Measurements from ENCODE around the gene KISS1R. TPM values are rescaled to one million over a fixed set of nuclear protein-coding genes. Genes with fewer than 3 reads are reported as not detected.
"Not testable (repeated sequence)": the region's sequence is repeated elsewhere in the genome, so short reads cannot be mapped to it uniquely, and the experiment has no call there.

The KISS1R gene
- total and polyA plus RNA-seq, 9 donors: not detected

GRCh38 chr19:873084-873483, 44.0 kb upstream of the KISS1R start:
- DNase-seq: no peak

GRCh38 chr19:873561-874041, 43.5 kb upstream of the KISS1R start:
- WGBS (ENCODE audit: insufficient coverage): 82% methylated on average over 20 of the region's 22 CpGs
- Histone ChIP-seq H3K27ac (ENCODE audit: low read length) (no peak overlapping the region), H3K36me3 (ENCODE audit: control insufficient read depth, insufficient read depth, low read length) (peaks cover 69% of the 10 kb centered on the region), H3K4me1 (ENCODE audit: control insufficient read depth, insufficient read depth, low read length) (peaks cover 20% of the 10 kb centered on the region), H3K9me3 (replicated peaks; ENCODE audit: control insufficient read depth, low read depth, low read length) (no peaks in the 10 kb centered on the region), H3K4me3 (ENCODE audit: low read length) (no peak overlapping the region), H3K27me3 (ENCODE audit: control insufficient read depth, insufficient read depth, low read length) (no peaks in the 10 kb centered on the region)
- DNase-seq: peak; percentile 51

More at GRCh38 chr19:873084-873483, 44.0 kb upstream of the KISS1R start:
- Histone ChIP-seq H3K9me3 (replicated peaks; ENCODE audit: control insufficient read depth, low read depth, low read length) (no peaks in the 10 kb centered on the region), H3K27ac (ENCODE audit: low read length) (no peak overlapping the region), H3K4me3 (ENCODE audit: low read length) (no peak overlapping the region), H3K4me1 (ENCODE audit: control insufficient read depth, insufficient read depth, low read length) (peaks cover 20% of the 10 kb centered on the region), H3K27me3 (ENCODE audit: control insufficient read depth, insufficient read depth, low read length) (no peaks in the 10 kb centered on the region), H3K36me3 (ENCODE audit: control insufficient read depth, insufficient read depth, low read length) (peaks cover 74% of the 10 kb centered on the region)
- 83% methylated on average over 3 of the region's 13 CpGs for WGBS (ENCODE audit: insufficient coverage)

GRCh38 chr19:875265-875879, 41.8 kb upstream of the KISS1R start:
- Histone ChIP-seq H3K9me3 (replicated peaks; ENCODE audit: control insufficient read depth, low read depth, low read length) (no peaks in the 10 kb centered on the region), H3K4me1 (ENCODE audit: control insufficient read depth, insufficient read depth, low read length) (peaks cover 14% of the 10 kb centered on the region)
- WGBS (ENCODE audit: insufficient coverage): 88% methylated on average over 22 of the region's 28 CpGs

GRCh38 chr19:876089-876488, 41.0 kb upstream of the KISS1R start:
- no peaks in the 10 kb centered on the region for H3K27me3 ChIP-seq (ENCODE audit: control insufficient read depth, insufficient read depth, low read length)
- H3K4me3 ChIP-seq (ENCODE audit: low read length): no peak overlapping the region
- peaks cover 8% of the 10 kb centered on the region for H3K4me1 ChIP-seq (ENCODE audit: control insufficient read depth, insufficient read depth, low read length)
- WGBS (ENCODE audit: insufficient coverage): 68% methylated on average over 13 of the region's 18 CpGs
- peaks cover 62% of the 10 kb centered on the region for H3K36me3 ChIP-seq (ENCODE audit: control insufficient read depth, insufficient read depth, low read length)
- no peak overlapping the region for H3K27ac ChIP-seq (ENCODE audit: low read length)
- DNase-seq: no peak
- H3K9me3 ChIP-seq (replicated peaks; ENCODE audit: control insufficient read depth, low read depth, low read length): no peaks in the 10 kb centered on the region

More at GRCh38 chr19:875265-875879, 41.8 kb upstream of the KISS1R start:
- Histone ChIP-seq H3K27ac (ENCODE audit: low read length) (no peak overlapping the region), H3K4me3 (ENCODE audit: low read length) (no peak overlapping the region), H3K36me3 (ENCODE audit: control insufficient read depth, insufficient read depth, low read length) (peaks cover 64% of the 10 kb centered on the region), H3K27me3 (ENCODE audit: control insufficient read depth, insufficient read depth, low read length) (no peaks in the 10 kb centered on the region)
- no peak for DNase-seq

- no peak for DNase-seq
- Histone ChIP-seq H3K36me3 (ENCODE audit: control insufficient read depth, insufficient read depth, low read length) (peaks cover 66% of the 10 kb centered on the region), H3K4me1 (ENCODE audit: control insufficient read depth, insufficient read depth, low read length) (peaks cover 4% of the 10 kb centered on the region), H3K27ac (ENCODE audit: low read length) (no peak overlapping the region), H3K4me3 (ENCODE audit: low read length) (no peak overlapping the region), H3K27me3 (ENCODE audit: control insufficient read depth, insufficient read depth, low read length) (no peaks in the 10 kb centered on the region), H3K9me3 (replicated peaks; ENCODE audit: control insufficient read depth, low read depth, low read length) (no peaks in the 10 kb centered on the region)
- WGBS (ENCODE audit: insufficient coverage): 88% methylated on average over 28 of the region's 29 CpGs
Observed at GRCh38 chr19:876780-877314, 40.3 kb upstream of the KISS1R start.

GRCh38 chr19:877992-878660, 39.0 kb upstream of the KISS1R start:
- not testable (repeated sequence) for H3K27ac ChIP-seq (ENCODE audit: low read length); H3K4me3 ChIP-seq (ENCODE audit: low read length); DNase-seq; H3K9me3 ChIP-seq (replicated peaks; ENCODE audit: control insufficient read depth, low read depth, low read length); H3K4me1 ChIP-seq (ENCODE audit: control insufficient read depth, insufficient read depth, low read length); H3K27me3 ChIP-seq (ENCODE audit: control insufficient read depth, insufficient read depth, low read length)
- H3K36me3 ChIP-seq (ENCODE audit: control insufficient read depth, insufficient read depth, low read length): peaks cover 73% of the 10 kb centered on the region
- WGBS (ENCODE audit: insufficient coverage): 81% methylated on average over 14 of the region's 23 CpGs

- H3K27ac ChIP-seq (ENCODE audit: low read length); H3K4me3 ChIP-seq (ENCODE audit: low read length); H3K9me3 ChIP-seq (replicated peaks; ENCODE audit: control insufficient read depth, low read depth, low read length); H3K27me3 ChIP-seq (ENCODE audit: control insufficient read depth, insufficient read depth, low read length); H3K4me1 ChIP-seq (ENCODE audit: control insufficient read depth, insufficient read depth, low read length); DNase-seq: not testable (repeated sequence)
- peaks cover 74% of the 10 kb centered on the region for H3K36me3 ChIP-seq (ENCODE audit: control insufficient read depth, insufficient read depth, low read length)
- 90% methylated on average over 17 of the region's 24 CpGs for WGBS (ENCODE audit: insufficient coverage)
Observed at GRCh38 chr19:878751-879561, 38.2 kb upstream of the KISS1R start.

GRCh38 chr19:879711-880438, 37.3 kb upstream of the KISS1R start:
- Histone ChIP-seq H3K9me3 (replicated peaks; ENCODE audit: control insufficient read depth, low read depth, low read length) (no peaks in the 10 kb centered on the region), H3K27ac (ENCODE audit: low read length) (no peak overlapping the region), H3K36me3 (ENCODE audit: control insufficient read depth, insufficient read depth, low read length) (peaks cover 75% of the 10 kb centered on the region), H3K4me1 (ENCODE audit: control insufficient read depth, insufficient read depth, low read length) (peaks cover 4% of the 10 kb centered on the region), H3K27me3 (ENCODE audit: control insufficient read depth, insufficient read depth, low read length) (no peaks in the 10 kb centered on the region), H3K4me3 (ENCODE audit: low read length) (no peak overlapping the region)
- DNase-seq: no peak
- WGBS (ENCODE audit: insufficient coverage): 86% methylated on average over 29 of the region's 37 CpGs

GRCh38 chr19:881385-882071, 35.6 kb upstream of the KISS1R start:
- peaks cover 73% of the 10 kb centered on the region for H3K36me3 ChIP-seq (ENCODE audit: control insufficient read depth, insufficient read depth, low read length)
- no peak overlapping the region for H3K27ac ChIP-seq (ENCODE audit: low read length)
- WGBS (ENCODE audit: insufficient coverage): 96% methylated on average over 32 of the region's 34 CpGs
- H3K4me3 ChIP-seq (ENCODE audit: low read length): no peak overlapping the region
- H3K9me3 ChIP-seq (replicated peaks; ENCODE audit: control insufficient read depth, low read depth, low read length): no peaks in the 10 kb centered on the region
- no peaks in the 10 kb centered on the region for H3K4me1 ChIP-seq (ENCODE audit: control insufficient read depth, insufficient read depth, low read length)
- no peak for DNase-seq
- no peaks in the 10 kb centered on the region for H3K27me3 ChIP-seq (ENCODE audit: control insufficient read depth, insufficient read depth, low read length)
